Neural cell (in vitro differentiated cells): ENCODE results near the gene CLIP1. TPM values are rescaled to one million over a fixed set of nuclear protein-coding genes. Genes with fewer than 3 reads are reported as not detected.
"Not testable (repeated sequence)": the region's sequence is repeated elsewhere in the genome, so short reads cannot be mapped to it uniquely, and the experiment has no call there.

Experiments used
- H2AFZ ChIP-seq: fragments of 200-600, 300-800 bp; sonication (generic), shearing (Covaris generic); 2 replicates; pipeline ENCODE4 v1.6.0; 2014; ENCODE audit warnings: low read depth, mild to moderate bottlenecking, antibody characterized with exemption, low read length, moderate library complexity
- H3F3A ChIP-seq: fragments of 200-600 bp; shearing (Covaris generic); 2 replicates; pipeline ENCODE4 v1.6.1; 2016; ENCODE audit warnings: mild to moderate bottlenecking, moderate library complexity, mixed read lengths, antibody characterized with exemption, low read length; ENCODE audit not compliant: insufficient read depth, poor library complexity, severe bottlenecking
- H3K27ac ChIP-seq: fragments of 200-600, 300-800 bp; sonication (generic), shearing (Covaris generic); 2 replicates; pipeline ENCODE4 v1.5.1; 2014; ENCODE audit warnings: mild to moderate bottlenecking, low read length, moderate library complexity
- H3K27me3 ChIP-seq: fragments of 300-800, 200-600 bp; sonication (generic), shearing (Covaris generic); 2 replicates; pipeline ENCODE4 v1.6.0; 2014; ENCODE audit warnings: mild to moderate bottlenecking, low read depth, low read length, moderate library complexity; ENCODE audit not compliant: insufficient read depth
- H3K36me3 ChIP-seq: fragments of 300-800, 200-600 bp; sonication (generic), shearing (Covaris generic); 2 replicates; pipeline ENCODE4 v1.5.1; 2014; ENCODE audit warnings: mild to moderate bottlenecking, antibody characterized with exemption, low read length, moderate library complexity; ENCODE audit not compliant: insufficient read depth
- H3K4me2 ChIP-seq: fragments of 300-800, 200-600 bp; sonication (generic), shearing (Covaris generic); 2 replicates; pipeline ENCODE4 v1.6.0; 2014; ENCODE audit warnings: mild to moderate bottlenecking, low read length
- H3K4me3 ChIP-seq: fragments of 300-800, 200-600 bp; sonication (generic), shearing (Covaris generic); 2 replicates; pipeline ENCODE4 v1.5.1; 2014; ENCODE audit warnings: mild to moderate bottlenecking, low read length, moderate library complexity
- H3K79me2 ChIP-seq: fragments of 200-600 bp; shearing (Covaris generic); replicated peaks from 2 replicates; pipeline ENCODE4 v1.6.0; 2014; ENCODE audit warnings: mild to moderate bottlenecking, low read length, moderate library complexity; ENCODE audit not compliant: insufficient read depth
- H3K9ac ChIP-seq: fragments of 300-800, 200-600 bp; sonication (generic), shearing (Covaris generic); 2 replicates; pipeline ENCODE4 v1.6.1; 2016; ENCODE audit warnings: mild to moderate bottlenecking, low read length, mixed read lengths
- H3K9me2 ChIP-seq: fragments of 200-600 bp; shearing (Covaris generic); 2 replicates; pipeline ENCODE4 v1.6.1; 2016; ENCODE audit warnings: mild to moderate bottlenecking, low read length, mixed read lengths; ENCODE audit not compliant: insufficient read depth
- H3K9me3 ChIP-seq: fragments of 200-600, 300-800 bp; sonication (generic), shearing (Covaris generic); 2 replicates; pipeline ENCODE4 v1.6.1; 2016; ENCODE audit warnings: mild to moderate bottlenecking, mixed run types, low read length, moderate library complexity, mixed read lengths
- H4K20me1 ChIP-seq: fragments of 200-600 bp; shearing (Covaris generic); 2 replicates; pipeline ENCODE4 v1.6.1; 2016; ENCODE audit warnings: mild to moderate bottlenecking, mixed run types; ENCODE audit not compliant: insufficient read depth
- EP300 ChIP-seq: fragments of 450-650 bp; conservative IDR thresholded peaks from 2 replicates; pipeline ENCODE4 v1.6.1; 2014; ENCODE audit warnings: antibody characterized with exemption, mild to moderate bottlenecking, moderate library complexity; ENCODE audit not compliant: poor library complexity, severe bottlenecking
- EZH2 ChIP-seq: fragments of 200-600, 300-800 bp; shearing (Covaris generic), sonication (generic); IDR thresholded peaks from 2 replicates; pipeline ENCODE4 v1.6.1; 2014; ENCODE audit warnings: antibody characterized with exemption, low read length, borderline replicate concordance, mild to moderate bottlenecking; ENCODE audit not compliant: insufficient read depth, poor library complexity, severe bottlenecking
- MXI1 ChIP-seq: fragments of 450-650 bp; conservative IDR thresholded peaks from 2 replicates; pipeline ENCODE4 v1.6.1; 2014; ENCODE audit warnings: antibody characterized with exemption, mild to moderate bottlenecking; ENCODE audit not compliant: poor library complexity, severe bottlenecking
- POLR2AphosphoS5 ChIP-seq: IDR thresholded peaks from 2 replicates; pipeline ENCODE4 v1.6.1; 2012
- RAD21 ChIP-seq: fragments of 450-650 bp; conservative IDR thresholded peaks from 2 replicates; pipeline ENCODE4 v1.6.1; 2014; ENCODE audit warnings: antibody characterized with exemption, mild to moderate bottlenecking, moderate library complexity
- SMC3 ChIP-seq: fragments of 450-650 bp; conservative IDR thresholded peaks from 2 replicates; pipeline ENCODE4 v1.6.1; 2014; ENCODE audit warnings: antibody characterized with exemption, mild to moderate bottlenecking, moderate library complexity; ENCODE audit not compliant: poor library complexity
- TAF1 ChIP-seq: IDR thresholded peaks from 2 replicates; pipeline ENCODE4 v1.6.1; 2012; ENCODE audit warnings: low read depth
- polyA plus RNA-seq: library from polyadenylated mRNA; depleted of rRNA; stranded (reverse); fragments of >200 nt; gene quantifications from 2 replicates; pipeline ENCODE4 v1.2.3, GENCODE V29; 2014
- TF ChIP-seq, protein P1 (sequence below): fragments of 450-650 bp; IDR thresholded peaks from 2 replicates; pipeline ENCODE4 v1.5.1; 2014; ENCODE audit warnings: antibody characterized with exemption, mild to moderate bottlenecking, moderate library complexity; ENCODE audit not compliant: poor library complexity, severe bottlenecking
- TF ChIP-seq, protein P2 (sequence below): IDR thresholded peaks from 2 replicates; pipeline ENCODE4 v1.6.1; 2012; ENCODE audit warnings: borderline replicate concordance

CLIP1 gene
- polyA plus RNA-seq, 1 donor from 2014 or later = 67.4 TPM

DNA sequence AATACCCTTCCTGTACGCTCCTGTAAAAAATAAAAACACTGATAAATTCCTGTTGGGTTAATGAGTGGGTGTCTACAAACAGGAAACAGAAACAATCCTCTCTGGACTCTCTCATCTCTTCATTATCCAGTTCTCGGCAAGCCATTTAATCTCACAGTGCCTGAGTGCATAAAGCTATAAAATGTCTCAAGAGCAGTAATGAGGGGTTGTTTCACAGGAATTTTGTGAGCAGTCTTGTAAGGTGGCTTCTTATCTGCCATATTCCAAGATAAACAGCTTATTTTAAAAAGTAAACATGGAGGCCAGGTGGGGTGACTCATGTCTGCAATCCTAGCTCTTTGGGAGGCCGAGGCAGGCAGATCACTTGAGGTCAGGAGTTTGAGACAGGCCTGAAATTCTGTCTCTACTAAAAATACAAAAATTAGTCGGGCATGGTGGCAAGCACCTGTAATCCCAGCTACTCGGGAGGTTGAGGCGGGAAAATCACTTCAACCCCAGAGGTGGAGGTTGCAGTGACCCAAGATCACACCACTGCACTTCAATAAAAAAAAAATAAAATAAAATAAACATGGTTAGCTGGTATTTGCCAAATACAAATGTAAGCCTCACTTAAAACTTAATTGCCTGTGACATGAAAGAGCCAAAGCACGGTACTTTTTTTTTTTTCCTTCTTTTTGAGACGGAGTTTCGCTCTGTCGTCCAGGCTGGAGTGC, 54.0 kb downstream of the CLIP1 start:
- Histone ChIP-seq H4K20me1 (no peaks in the 10 kb centered on the region), H3K27ac (no peak overlapping the region), H3K36me3 (no peaks in the 10 kb centered on the region), H3K9me2 (no peaks in the 10 kb centered on the region), H2AFZ (no peak overlapping the region), H3K4me2 (no peak overlapping the region), H3K9ac (no peak overlapping the region), H3K79me2 (no peaks in the 10 kb centered on the region), H3F3A (no peaks in the 10 kb centered on the region), H3K27me3 (no peaks in the 10 kb centered on the region), H3K4me3 (no peak overlapping the region), H3K9me3 (no peaks in the 10 kb centered on the region)
- TF ChIP-seq, protein P1, sequence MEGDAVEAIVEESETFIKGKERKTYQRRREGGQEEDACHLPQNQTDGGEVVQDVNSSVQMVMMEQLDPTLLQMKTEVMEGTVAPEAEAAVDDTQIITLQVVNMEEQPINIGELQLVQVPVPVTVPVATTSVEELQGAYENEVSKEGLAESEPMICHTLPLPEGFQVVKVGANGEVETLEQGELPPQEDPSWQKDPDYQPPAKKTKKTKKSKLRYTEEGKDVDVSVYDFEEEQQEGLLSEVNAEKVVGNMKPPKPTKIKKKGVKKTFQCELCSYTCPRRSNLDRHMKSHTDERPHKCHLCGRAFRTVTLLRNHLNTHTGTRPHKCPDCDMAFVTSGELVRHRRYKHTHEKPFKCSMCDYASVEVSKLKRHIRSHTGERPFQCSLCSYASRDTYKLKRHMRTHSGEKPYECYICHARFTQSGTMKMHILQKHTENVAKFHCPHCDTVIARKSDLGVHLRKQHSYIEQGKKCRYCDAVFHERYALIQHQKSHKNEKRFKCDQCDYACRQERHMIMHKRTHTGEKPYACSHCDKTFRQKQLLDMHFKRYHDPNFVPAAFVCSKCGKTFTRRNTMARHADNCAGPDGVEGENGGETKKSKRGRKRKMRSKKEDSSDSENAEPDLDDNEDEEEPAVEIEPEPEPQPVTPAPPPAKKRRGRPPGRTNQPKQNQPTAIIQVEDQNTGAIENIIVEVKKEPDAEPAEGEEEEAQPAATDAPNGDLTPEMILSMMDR = no peak
- no peak for TF ChIP-seq RAD21
- TF ChIP-seq EP300 = no peak
- no peak for TF ChIP-seq MXI1

DNA sequence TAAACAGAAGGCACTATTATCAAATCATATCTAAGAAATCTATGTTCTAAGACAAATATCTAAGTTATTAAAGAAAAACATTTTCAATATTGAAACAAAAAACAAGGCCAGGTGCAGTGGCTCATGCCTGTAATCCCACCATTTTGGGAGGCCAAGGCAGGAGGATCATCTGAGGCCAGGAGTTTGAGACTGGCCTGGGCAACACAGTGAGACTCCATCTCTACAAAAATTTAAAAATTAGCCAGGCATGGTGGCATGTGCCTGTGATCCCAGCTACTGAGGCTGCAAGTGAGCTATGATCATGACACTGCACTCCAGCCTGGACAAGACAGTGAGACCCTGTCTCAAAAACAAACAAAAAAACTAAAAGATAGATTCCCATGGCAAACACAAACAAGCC, 54.8 kb downstream of the CLIP1 start:
- not testable (repeated sequence) for H2AFZ ChIP-seq, H3K9ac ChIP-seq, H3F3A ChIP-seq, H3K27me3 ChIP-seq, H3K27ac ChIP-seq, H3K9me2 ChIP-seq, H4K20me1 ChIP-seq, H3K79me2 ChIP-seq, H3K9me3 ChIP-seq, H3K36me3 ChIP-seq, H3K4me2 ChIP-seq, H3K4me3 ChIP-seq

DNA sequence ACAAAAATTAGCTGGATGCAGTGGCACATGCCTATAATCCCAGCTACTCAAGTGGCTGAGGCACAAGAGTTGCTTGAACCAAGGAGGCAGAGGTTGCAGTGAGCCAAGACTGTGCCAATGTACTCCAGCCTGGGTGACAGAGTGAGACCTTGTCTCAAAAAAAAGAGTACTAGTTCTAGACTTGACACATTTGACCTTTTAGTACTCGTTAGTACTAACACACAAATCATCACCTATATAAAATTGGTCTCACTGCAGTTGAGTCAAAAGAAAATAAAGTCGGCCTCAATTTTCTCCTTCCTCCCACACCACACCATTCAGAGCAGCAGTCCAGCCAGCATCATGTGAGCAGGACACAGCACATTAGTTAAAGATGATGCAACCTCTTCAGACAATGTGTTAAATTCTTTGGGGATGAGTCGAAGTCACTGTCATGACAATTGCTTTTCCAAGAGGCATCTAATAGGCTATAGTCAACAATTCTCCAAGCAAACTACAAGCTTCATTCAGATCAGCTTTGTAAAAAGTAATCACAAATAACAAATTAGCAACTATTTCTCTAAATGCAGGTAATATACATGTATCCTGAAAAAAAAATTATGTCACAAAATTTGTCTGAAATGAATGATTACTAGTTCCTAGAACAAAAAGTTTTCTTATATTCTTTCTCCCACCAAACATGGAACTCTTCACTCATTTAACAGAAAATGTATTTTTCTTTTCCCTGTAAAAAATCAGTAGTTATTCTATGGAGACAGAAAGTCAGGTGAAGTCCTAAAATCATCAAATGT, 55.6 kb downstream of the CLIP1 start:
- no peaks in the 10 kb centered on the region for H3K36me3 ChIP-seq
- no peak overlapping the region for H3K4me3 ChIP-seq
- H3K9ac ChIP-seq = no peak overlapping the region
- no peak for TF ChIP-seq TAF1
- TF ChIP-seq, protein P2, sequence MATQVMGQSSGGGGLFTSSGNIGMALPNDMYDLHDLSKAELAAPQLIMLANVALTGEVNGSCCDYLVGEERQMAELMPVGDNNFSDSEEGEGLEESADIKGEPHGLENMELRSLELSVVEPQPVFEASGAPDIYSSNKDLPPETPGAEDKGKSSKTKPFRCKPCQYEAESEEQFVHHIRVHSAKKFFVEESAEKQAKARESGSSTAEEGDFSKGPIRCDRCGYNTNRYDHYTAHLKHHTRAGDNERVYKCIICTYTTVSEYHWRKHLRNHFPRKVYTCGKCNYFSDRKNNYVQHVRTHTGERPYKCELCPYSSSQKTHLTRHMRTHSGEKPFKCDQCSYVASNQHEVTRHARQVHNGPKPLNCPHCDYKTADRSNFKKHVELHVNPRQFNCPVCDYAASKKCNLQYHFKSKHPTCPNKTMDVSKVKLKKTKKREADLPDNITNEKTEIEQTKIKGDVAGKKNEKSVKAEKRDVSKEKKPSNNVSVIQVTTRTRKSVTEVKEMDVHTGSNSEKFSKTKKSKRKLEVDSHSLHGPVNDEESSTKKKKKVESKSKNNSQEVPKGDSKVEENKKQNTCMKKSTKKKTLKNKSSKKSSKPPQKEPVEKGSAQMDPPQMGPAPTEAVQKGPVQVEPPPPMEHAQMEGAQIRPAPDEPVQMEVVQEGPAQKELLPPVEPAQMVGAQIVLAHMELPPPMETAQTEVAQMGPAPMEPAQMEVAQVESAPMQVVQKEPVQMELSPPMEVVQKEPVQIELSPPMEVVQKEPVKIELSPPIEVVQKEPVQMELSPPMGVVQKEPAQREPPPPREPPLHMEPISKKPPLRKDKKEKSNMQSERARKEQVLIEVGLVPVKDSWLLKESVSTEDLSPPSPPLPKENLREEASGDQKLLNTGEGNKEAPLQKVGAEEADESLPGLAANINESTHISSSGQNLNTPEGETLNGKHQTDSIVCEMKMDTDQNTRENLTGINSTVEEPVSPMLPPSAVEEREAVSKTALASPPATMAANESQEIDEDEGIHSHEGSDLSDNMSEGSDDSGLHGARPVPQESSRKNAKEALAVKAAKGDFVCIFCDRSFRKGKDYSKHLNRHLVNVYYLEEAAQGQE = no peak
- no peak for TF ChIP-seq MXI1
- no peak for TF ChIP-seq EP300
- TF ChIP-seq SMC3 = no peak
- TF ChIP-seq, protein P1 = no peak
- no peak for TF ChIP-seq RAD21
- no peak for TF ChIP-seq EZH2
- TF ChIP-seq POLR2AphosphoS5 = no peak
- no peak overlapping the region for H3K27ac ChIP-seq
- H3F3A ChIP-seq = no peaks in the 10 kb centered on the region
- no peaks in the 10 kb centered on the region for H4K20me1 ChIP-seq
- H3K4me2 ChIP-seq = no peak overlapping the region
- no peaks in the 10 kb centered on the region for H3K79me2 ChIP-seq
- H3K9me3 ChIP-seq = no peaks in the 10 kb centered on the region
- no peaks in the 10 kb centered on the region for H3K9me2 ChIP-seq
- no peak overlapping the region for H2AFZ ChIP-seq
- H3K27me3 ChIP-seq = no peaks in the 10 kb centered on the region

DNA sequence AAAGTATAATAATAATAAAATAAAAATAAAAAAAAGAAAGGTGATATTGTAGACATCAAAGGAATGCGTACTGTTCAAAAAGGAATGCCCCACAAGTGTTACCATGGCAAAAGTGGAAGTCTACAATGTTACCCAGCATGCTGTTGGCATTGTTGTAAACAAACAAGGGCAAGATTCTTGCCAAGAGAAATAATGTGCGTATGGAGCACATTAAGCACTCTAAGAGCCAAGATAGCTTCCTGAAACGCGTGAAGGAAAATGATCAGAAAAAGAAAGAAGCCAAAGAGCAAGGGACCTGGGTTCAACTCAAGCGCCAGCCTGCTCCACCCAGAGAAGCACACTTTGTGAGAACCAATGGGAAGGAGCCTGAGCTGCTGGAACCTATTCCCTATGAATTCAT, 57.2 kb downstream of the CLIP1 start:
- H3K9me3 ChIP-seq, H3K36me3 ChIP-seq, H3K27me3 ChIP-seq, H2AFZ ChIP-seq, H3F3A ChIP-seq, H3K4me2 ChIP-seq, H3K27ac ChIP-seq, H3K79me2 ChIP-seq, H3K4me3 ChIP-seq, H3K9ac ChIP-seq, H3K9me2 ChIP-seq, H4K20me1 ChIP-seq: not testable (repeated sequence)
